Esophagus (tissue), 2 donors: ENCODE data around the gene SLC39A6. TPM values are rescaled to one million over a fixed set of nuclear protein-coding genes. Genes with fewer than 3 reads are reported as not detected.
"Not testable (repeated sequence)": the region's sequence is repeated elsewhere in the genome, so short reads cannot be mapped to it uniquely, and the experiment has no call there.

Experiments
- H3K27ac ChIP-seq, 2 donors: one replicate each; pipeline ENCODE4 v1.5.1; 2013; ENCODE audit warnings: low read depth in 2 of 2, mild to moderate bottlenecking in 2 of 2, inconsistent platforms in 1 of 2, low read length in 1 of 2, moderate library complexity in 1 of 2
- H3K27me3 ChIP-seq, 2 donors: one replicate each; pipeline ENCODE4 v1.6.1; 2013; ENCODE audit warnings: low read length in 2 of 2, control low read depth in 1 of 2, mild to moderate bottlenecking in 1 of 2; ENCODE audit not compliant: insufficient read depth in 2 of 2, control insufficient read depth in 1 of 2
- H3K36me3 ChIP-seq, 2 donors: one replicate each; pipeline ENCODE4 v1.6.1; 2013; ENCODE audit warnings: low read length in 1 of 2; ENCODE audit not compliant: control insufficient read depth in 2 of 2, insufficient read depth in 2 of 2
- H3K4me1 ChIP-seq, 2 donors: one replicate each; pipeline ENCODE4 v1.6.1; 2013; ENCODE audit warnings: low read length in 1 of 2; ENCODE audit not compliant: control insufficient read depth in 2 of 2, insufficient read depth in 2 of 2
- H3K4me3 ChIP-seq, 2 donors: one replicate each; pipeline ENCODE4 v1.5.1; 2013; ENCODE audit warnings: low read length in 2 of 2, mild to moderate bottlenecking in 2 of 2, low read depth in 1 of 2, moderate library complexity in 1 of 2
- H3K9me3 ChIP-seq, 2 donors: one replicate each; pipeline ENCODE4 v1.6.1; 2013; ENCODE audit warnings: mild to moderate bottlenecking in 2 of 2, low read depth in 1 of 2, low read length in 1 of 2, moderate library complexity in 1 of 2; ENCODE audit not compliant: control insufficient read depth in 2 of 2, insufficient read depth in 1 of 2
- WGBS, 2 donors: extraction: QIAGEN DNeasy Blood & Tissue Kit; methylation state at CpG; one replicate each; pipeline ENCODE4 v1.1.7; 2013; 5-methylcytosine and 5-hydroxymethylcytosine counted together
- polyA plus RNA-seq, 2 donors: library from polyadenylated mRNA; stranded (reverse); fragments of 200-250 nt; gene quantifications; one replicate each; pipeline ENCODE4 v1.2.3, GENCODE V29; 2013
- donor health status: healthy with polysubstance abuse.
- donor health status: Bipolar disorder and iron deficiency.

SLC39A6 gene
- polyA plus RNA-seq, result 10 to 100 TPM in 1 of 2 donors, 1 to 10 TPM in 1; 2.8 to 11.9 TPM

GRCh38 chr18:36129300-36130038 is at the start of gene SLC39A6, which contains the start of gene ELP2:
Gene SLC39A6 (minus strand): TSS chr18:36129340. CDS start chr18:36127007, 2,333 bp downstream.
Gene ELP2 (plus strand): TSS chr18:36129899. CDS start chr18:36129934, 35 bp downstream.
- Histone ChIP-seq H3K36me3 (no peaks in the 10 kb centered on the region), H3K27me3 (no peaks in the 10 kb centered on the region), H3K27ac (peak within 1 kb of the TSS; percentile 99 to 100), H3K4me3 (peak within 1 kb of the TSS; percentile 91 to 95), H3K4me1 (peaks cover 7 to 8% of the 10 kb centered on the region in 2 donors), H3K9me3 (no peaks in the 10 kb centered on the region)
- WGBS, 2 donors, result 0% methylated on average over 66 to 69 of the region's 69 CpGs

GRCh38 chr18:36177913-36178312 is 48.8 kb upstream of the SLC39A6 start:
- WGBS, 2 donors, result 88 to 89% methylated on average over 3 of the region's 3 CpGs

GRCh38 chr18:36176711-36177110 is 47.6 kb upstream of the SLC39A6 start:
- Histone ChIP-seq H3K27me3 (no peaks in the 10 kb centered on the region), H3K27ac (no peak overlapping the region), H3K9me3 (no peaks in the 10 kb centered on the region), H3K4me3 (no peak overlapping the region), H3K36me3 (peaks cover 0 to 8% of the 10 kb centered on the region in 2 donors), H3K4me1 (no peaks in the 10 kb centered on the region)
- 86 to 92% methylated on average over 9 of the region's 9 CpGs for WGBS, 2 donors

More at GRCh38 chr18:36177913-36178312, 48.8 kb upstream of the SLC39A6 start:
- no peaks in the 10 kb centered on the region for H3K27me3 ChIP-seq
- H3K4me1 ChIP-seq, result no peaks in the 10 kb centered on the region
- no peak overlapping the region for H3K4me3 ChIP-seq
- H3K27ac ChIP-seq, result no peak overlapping the region
- peaks cover 0 to 6% of the 10 kb centered on the region in 2 donors for H3K36me3 ChIP-seq
- no peaks in the 10 kb centered on the region for H3K9me3 ChIP-seq

GRCh38 chr18:36176177-36176584 is 47.0 kb upstream of the SLC39A6 start:
- H3K4me1 ChIP-seq, result no peaks in the 10 kb centered on the region
- H3K27ac ChIP-seq, result no peak overlapping the region
- peaks cover 0 to 8% of the 10 kb centered on the region in 2 donors for H3K36me3 ChIP-seq
- no peaks in the 10 kb centered on the region for H3K27me3 ChIP-seq
- H3K4me3 ChIP-seq, result no peak overlapping the region
- no peaks in the 10 kb centered on the region for H3K9me3 ChIP-seq
- WGBS, 2 donors, result 88 to 92% methylated on average over 2 of the region's 2 CpGs

- H3K4me3 ChIP-seq, result no peak overlapping the region
- no peak overlapping the region for H3K27ac ChIP-seq
- H3K36me3 ChIP-seq, result peaks cover 0 to 12% of the 10 kb centered on the region in 2 donors
- WGBS, 2 donors, result 89 to 91% methylated on average over 1 of the region's 1 CpG
- no peaks in the 10 kb centered on the region for H3K4me1 ChIP-seq
- H3K9me3 ChIP-seq, result no peaks in the 10 kb centered on the region
- no peaks in the 10 kb centered on the region for H3K27me3 ChIP-seq
These were observed 46.3 kb upstream of the SLC39A6 start for GRCh38 chr18:36175481-36175880.

- 78 to 81% methylated on average over 5 of the region's 5 CpGs for WGBS, 2 donors
- H3K27ac ChIP-seq, result no peak overlapping the region
- H3K4me1 ChIP-seq, result no peaks in the 10 kb centered on the region
- peaks cover 0 to 22% of the 10 kb centered on the region in 2 donors for H3K36me3 ChIP-seq
- H3K27me3 ChIP-seq, result no peaks in the 10 kb centered on the region
- no peaks in the 10 kb centered on the region for H3K9me3 ChIP-seq
- H3K4me3 ChIP-seq, result no peak overlapping the region
These were observed 40.8 kb upstream of the SLC39A6 start for GRCh38 chr18:36169938-36170337.

- not testable (repeated sequence) for H3K4me3 ChIP-seq, H3K4me1 ChIP-seq, H3K27me3 ChIP-seq, H3K9me3 ChIP-seq, H3K27ac ChIP-seq
- 90 to 91% methylated on average over 3 of the region's 3 CpGs for WGBS, 2 donors
- peaks cover 0 to 22% of the 10 kb centered on the region in 2 donors for H3K36me3 ChIP-seq
These were observed 39.2 kb upstream of the SLC39A6 start for GRCh38 chr18:36168296-36168695.

- H3K4me1 ChIP-seq, result no peaks in the 10 kb centered on the region
- no peak overlapping the region for H3K4me3 ChIP-seq
- no peak overlapping the region for H3K27ac ChIP-seq
- no peaks in the 10 kb centered on the region for H3K27me3 ChIP-seq
- H3K9me3 ChIP-seq, result no peaks in the 10 kb centered on the region
- WGBS, 2 donors, result 97 to 99% methylated on average over 3 of the region's 3 CpGs
- H3K36me3 ChIP-seq, result peaks cover 0 to 22% of the 10 kb centered on the region in 2 donors
These were observed 38.6 kb upstream of the SLC39A6 start for GRCh38 chr18:36167692-36168218.

- no peaks in the 10 kb centered on the region for H3K9me3 ChIP-seq
- no peaks in the 10 kb centered on the region for H3K4me1 ChIP-seq
- H3K4me3 ChIP-seq, result no peak overlapping the region
- WGBS, 2 donors, result 81 to 88% methylated on average over 1 of the region's 1 CpG
- peaks cover 0 to 5% of the 10 kb centered on the region in 2 donors for H3K36me3 ChIP-seq
- no peak overlapping the region for H3K27ac ChIP-seq
- no peaks in the 10 kb centered on the region for H3K27me3 ChIP-seq
These were observed 33.8 kb upstream of the SLC39A6 start for GRCh38 chr18:36162981-36163380.
